NCI-H1436 (cell line): ENCODE measurements around the gene IL36A.

ENCODE experiments used
- DNase-seq: peaks from one replicate; lab custom pipeline; 2025; lab: John Stamatoyannopoulos, UW

IL36A gene

GRCh38 chr2:113050921-113051895 lies 45.9 kb downstream of the IL36A start:
- no peak for DNase-seq

GRCh38 chr2:113052396-113052917 lies 47.2 kb downstream of the IL36A start, which contains the start of gene IL36B:
IL36B (minus strand) TSS chr2:113052867.
- no peak for DNase-seq

GRCh38 chr2:113053666-113054065 lies 48.4 kb downstream of the IL36A start:
- DNase-seq: no peak

GRCh38 chr2:113054066-113054465 lies 48.8 kb downstream of the IL36A start:
- DNase-seq: no peak

- DNase-seq: no peak
These were observed 51.3 kb downstream of the IL36A start for GRCh38 chr2:113056521-113056920.

GRCh38 chr2:113057117-113057516 lies 51.9 kb downstream of the IL36A start:
- DNase-seq: no peak
